ENCODE data around the gene ATP2B2. TPM values are rescaled to one million over a fixed set of nuclear protein-coding genes. Genes with fewer than 3 reads are reported as not detected.

ATP2B2 gene
- total and polyA plus RNA-seq, 2 of the 8 experiments (the other 6 are each of a cell fraction or from before 2014, with no cell fraction given), result 0.14 to 1.2 TPM

DNA sequence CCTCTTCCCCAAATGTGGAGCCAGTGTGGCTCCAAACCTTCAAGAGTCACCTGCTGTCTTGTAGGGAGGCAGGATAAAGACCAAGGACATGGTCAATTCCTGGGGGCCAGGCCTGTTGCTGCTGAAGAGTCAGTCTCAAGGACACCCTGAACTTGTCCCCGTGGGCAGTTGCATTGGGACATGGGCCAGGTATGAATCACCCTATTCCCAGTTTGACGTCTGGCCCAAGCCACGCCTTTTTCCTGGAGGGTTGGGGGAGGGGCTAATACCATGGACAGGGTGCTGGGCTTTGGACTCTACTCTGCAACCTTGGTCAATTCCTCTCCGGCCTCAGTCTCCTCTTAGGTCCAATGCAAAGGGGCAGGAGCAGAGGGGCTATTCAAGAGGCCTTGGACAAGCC, 10.4 kb downstream of the ATP2B2 start:
- Histone ChIP-seq H3K56ac (replicated peaks; ENCODE audit: insufficient read length, low read depth, low read length) (no peak overlapping the region), H3K4me1 (replicated peaks in 1 of 4; ENCODE audit: control insufficient read depth in 3 of 4, insufficient read depth in 4 of 4, low read length in 3 of 4) (peaks cover 0 to 6% (median 0%) of the 10 kb centered on the region in 4 experiments; a peak in 1 of 7 replicates), H3K4me3 (ENCODE audit: extremely low read depth in 1 of 4, insufficient read depth in 2 of 4, low read depth in 3 of 4, low read length in 4 of 4) (no peak overlapping the region), H3K79me1 (ENCODE audit: low read depth, low read length) (no peaks in the 10 kb centered on the region), H2BK20ac (ENCODE audit: low read length) (no peak overlapping the region), H2AFZ (ENCODE audit: low read length) (no peak overlapping the region), H3K4me2 (ENCODE audit: insufficient read depth in 1 of 2, low read depth in 2 of 2, low read length in 2 of 2) (no peak overlapping the region; a peak in 1 of 4 replicates), H2BK12ac (ENCODE audit: low read depth, low read length) (no peak overlapping the region), H2BK15ac (ENCODE audit: low read length) (no peak overlapping the region), H3K27me3 (replicated peaks in 1 of 4; ENCODE audit: control insufficient read depth in 3 of 4, extremely low read depth in 1 of 4, insufficient read depth in 3 of 4, low read length in 3 of 4) (no peaks in the 10 kb centered on the region), H3K9me3 (ENCODE audit: insufficient read depth in 2 of 2, low read depth in 1 of 2, low read length in 1 of 2) (no peaks in the 10 kb centered on the region), H4K91ac (replicated peaks; ENCODE audit: insufficient read length, low read length) (no peak overlapping the region), H3K4ac (replicated peaks; ENCODE audit: insufficient read length, low read depth, low read length) (no peak overlapping the region), H2AK5ac (ENCODE audit: low read depth, low read length) (no peak overlapping the region), H3K36me3 (ENCODE audit: control insufficient read depth in 2 of 4, insufficient read depth in 4 of 4, low read length in 3 of 4) (no peaks in the 10 kb centered on the region), H3K23me2 (ENCODE audit: low read depth, low read length) (no peaks in the 10 kb centered on the region), H4K8ac (ENCODE audit: extremely low read depth, insufficient read depth, low read length) (no peak overlapping the region; the same call in 1 of the 2 replicates), H4K20me1 (replicated peaks in 1 of 2; ENCODE audit: control insufficient read depth in 1 of 2, insufficient read depth in 2 of 2, low read length in 2 of 2) (no peaks in the 10 kb centered on the region), H3K18ac (ENCODE audit: extremely low read depth, low read length) (no peak overlapping the region), H4K5ac (ENCODE audit: insufficient read length, low read depth, low read length) (no peak overlapping the region), H2BK5ac (ENCODE audit: low read depth, low read length) (no peak overlapping the region), H3K23ac (ENCODE audit: insufficient read length) (no peak overlapping the region), H3K14ac (ENCODE audit: insufficient read length) (no peak overlapping the region), H2BK120ac (replicated peaks; ENCODE audit: low read depth, low read length) (no peak overlapping the region), H3K79me2 (ENCODE audit: control insufficient read depth in 1 of 2, insufficient read depth in 2 of 2, low read length in 2 of 2) (no peaks in the 10 kb centered on the region), H3K27ac (ENCODE audit: low read depth, low read length) (no peak overlapping the region), H3K9ac (replicated peaks in 1 of 4; ENCODE audit: extremely low read depth in 1 of 4, low read depth in 3 of 4, low read length in 3 of 4) (no peak overlapping the region)
- DNase-seq (ENCODE audit: low read depth in 1 of 2, low spot score in 2 of 2) (no peak), FAIRE-seq (no peak)
- 58% methylated on average over 4 of the region's 4 CpGs; no CpG with 5 or more reads in 1 of the 2 experiments for WGBS, 2 experiments (ENCODE audit: extremely low coverage in 1 of 2, insufficient coverage in 1 of 2, insufficient read length in 1 of 2, insufficient replicate concordance in 2 of 2, low coverage in 1 of 2, low lambda C conversion rate in 2 of 2, missing lambda C conversion rate in 1 of 2)
- POLR2A ChIA-PET (ENCODE audit: partially characterized antibody), result no interaction called here
- CTCF ChIA-PET (ENCODE audit: partially characterized antibody), result interaction anchor here (1.9 kb wide), 2 partner anchors 10 to 156 kb away, joined by 3 to 4 read pairs; no protein-coding TSS in a partner anchor
- TF ChIP-seq CREB1 (IDR thresholded peaks at IDR 0.05), result no peak
- no peak for TF ChIP-seq TAF1 (IDR thresholded peaks at IDR 0.05; ENCODE audit: low read depth, low read length)
- no peak for TF ChIP-seq SIX5 (IDR thresholded peaks at IDR 0.05; ENCODE audit: low read depth, low read length)
- TF ChIP-seq, protein P1, sequence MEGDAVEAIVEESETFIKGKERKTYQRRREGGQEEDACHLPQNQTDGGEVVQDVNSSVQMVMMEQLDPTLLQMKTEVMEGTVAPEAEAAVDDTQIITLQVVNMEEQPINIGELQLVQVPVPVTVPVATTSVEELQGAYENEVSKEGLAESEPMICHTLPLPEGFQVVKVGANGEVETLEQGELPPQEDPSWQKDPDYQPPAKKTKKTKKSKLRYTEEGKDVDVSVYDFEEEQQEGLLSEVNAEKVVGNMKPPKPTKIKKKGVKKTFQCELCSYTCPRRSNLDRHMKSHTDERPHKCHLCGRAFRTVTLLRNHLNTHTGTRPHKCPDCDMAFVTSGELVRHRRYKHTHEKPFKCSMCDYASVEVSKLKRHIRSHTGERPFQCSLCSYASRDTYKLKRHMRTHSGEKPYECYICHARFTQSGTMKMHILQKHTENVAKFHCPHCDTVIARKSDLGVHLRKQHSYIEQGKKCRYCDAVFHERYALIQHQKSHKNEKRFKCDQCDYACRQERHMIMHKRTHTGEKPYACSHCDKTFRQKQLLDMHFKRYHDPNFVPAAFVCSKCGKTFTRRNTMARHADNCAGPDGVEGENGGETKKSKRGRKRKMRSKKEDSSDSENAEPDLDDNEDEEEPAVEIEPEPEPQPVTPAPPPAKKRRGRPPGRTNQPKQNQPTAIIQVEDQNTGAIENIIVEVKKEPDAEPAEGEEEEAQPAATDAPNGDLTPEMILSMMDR (IDR thresholded peaks at IDR 0.05; ENCODE audit: control extremely low read depth in 1 of 3, insufficient read depth in 1 of 3, low read depth in 1 of 3, low read length in 3 of 3), result no peak
- TF ChIP-seq SUZ12 (IDR thresholded peaks at IDR 0.05; ENCODE audit: low read length), result no peak
- no peak for TF ChIP-seq SIRT6 (IDR thresholded peaks at IDR 0.05; ENCODE audit: low read length)
- TF ChIP-seq SIN3A (conservative IDR thresholded peaks at IDR 0.05 in 1 of 2, IDR thresholded peaks at IDR 0.05 in 1 of 2; ENCODE audit: low read depth in 1 of 2, low read length in 2 of 2), result no peak
- no peak for TF ChIP-seq NRF1 (IDR thresholded peaks at IDR 0.05; ENCODE audit: low read depth, low read length)
- no peak for TF ChIP-seq EZH2 (IDR thresholded peaks at IDR 0.05; ENCODE audit: low read depth, low read length, severe bottlenecking)
- no peak for TF ChIP-seq SRF (IDR thresholded peaks at IDR 0.05; ENCODE audit: low read depth, low read length)
- no peak for TF ChIP-seq BRCA1 (IDR thresholded peaks at IDR 0.05; ENCODE audit: low read depth, low read length)
- no peak for TF ChIP-seq JUND (IDR thresholded peaks at IDR 0.05; ENCODE audit: low read length)
- no peak for TF ChIP-seq KDM1A (IDR thresholded peaks at IDR 0.05; ENCODE audit: borderline replicate concordance, low read length)

Data from H1 (cell line).